ENCODE results near the gene IKZF3. TPM values are rescaled to one million over a fixed set of nuclear protein-coding genes. Genes with fewer than 3 reads are reported as not detected.

The IKZF3 gene
- total RNA-seq, 1 donor = under 0.01 TPM

GRCh38 chr17:39793301-39793872 is 70.7 kb downstream of the IKZF3 start:
- no peak overlapping the region for H3K4me3 ChIP-seq (ENCODE audit: low read depth, low read length)
- DNase-seq (ENCODE audit: low read depth) = no peak

GRCh38 chr17:39792526-39793221 is 71.4 kb downstream of the IKZF3 start:
- no peak for TF ChIP-seq CTCF (IDR thresholded peaks at IDR 0.05; ENCODE audit: insufficient read depth, low read depth, low read length)
- DNase-seq (ENCODE audit: low read depth) = no peak
- H3K4me3 ChIP-seq (ENCODE audit: low read depth, low read length) = no peak overlapping the region

More at GRCh38 chr17:39793301-39793872, 70.7 kb downstream of the IKZF3 start:
- no peak for TF ChIP-seq CTCF (IDR thresholded peaks at IDR 0.05; ENCODE audit: insufficient read depth, low read depth, low read length)

GRCh38 chr17:39791111-39791992 is 72.8 kb downstream of the IKZF3 start:
- H3K4me3 ChIP-seq (ENCODE audit: low read depth, low read length) = no peak overlapping the region
- no peak for TF ChIP-seq CTCF (IDR thresholded peaks at IDR 0.05; ENCODE audit: insufficient read depth, low read depth, low read length)
- no peak for DNase-seq (ENCODE audit: low read depth)

- DNase-seq (ENCODE audit: low read depth) = no peak
- no peak for TF ChIP-seq CTCF (IDR thresholded peaks at IDR 0.05; ENCODE audit: insufficient read depth, low read depth, low read length)
- no peak overlapping the region for H3K4me3 ChIP-seq (ENCODE audit: low read depth, low read length)
These were observed 76.2 kb downstream of the IKZF3 start for GRCh38 chr17:39787743-39788484.

- TF ChIP-seq CTCF (IDR thresholded peaks at IDR 0.05; ENCODE audit: insufficient read depth, low read depth, low read length) = no peak
- DNase-seq (ENCODE audit: low read depth) = no peak
These were observed 77.1 kb downstream of the IKZF3 start for GRCh38 chr17:39787041-39787440.

GRCh38 chr17:39782980-39783379 is 81.1 kb downstream of the IKZF3 start:
- no peak for TF ChIP-seq CTCF (IDR thresholded peaks at IDR 0.05; ENCODE audit: insufficient read depth, low read depth, low read length)
- H3K4me3 ChIP-seq (ENCODE audit: low read depth, low read length) = no peak overlapping the region
- no peak for DNase-seq (ENCODE audit: low read depth)

More at GRCh38 chr17:39787041-39787440, 77.1 kb downstream of the IKZF3 start:
- no peak overlapping the region for H3K4me3 ChIP-seq (ENCODE audit: low read depth, low read length)
